Gastroesophageal sphincter (tissue), 3 donors: ENCODE measurements around the gene PPFIBP1.

Source experiments
- CTCF ChIP-seq, 4 experiments: fragments of 200-600 bp in 2 of 4; fragments of 450-650 bp in 2 of 4; sonication (generic) in 1 of 4; IDR thresholded peaks; one replicate each; pipeline ENCODE4 v1.5.1; 2017 to 2019; ENCODE audit warnings: antibody characterized with exemption in 4 of 4, mild to moderate bottlenecking in 2 of 4, moderate library complexity in 2 of 4
- EP300 ChIP-seq: sonication (generic); formaldehyde crosslinking; IDR thresholded peaks from one replicate; pipeline ENCODE4 v1.6.1; 2017; ENCODE audit warnings: antibody characterized with exemption, mild to moderate bottlenecking
- POLR2A ChIP-seq, 2 donors: fragments of 450-650 bp; IDR thresholded peaks; one replicate each; pipeline ENCODE4 v1.6.1; 2017; ENCODE audit warnings: antibody characterized with exemption in 2 of 2, mild to moderate bottlenecking in 2 of 2, moderate library complexity in 1 of 2
- POLR2AphosphoS5 ChIP-seq: sonication (generic); formaldehyde crosslinking; IDR thresholded peaks from one replicate; pipeline ENCODE4 v1.6.1; 2017; ENCODE audit warnings: antibody characterized with exemption

- TF ChIP-seq CTCF (IDR thresholded peaks at IDR 0.05) (no peak), EP300 (no peak), POLR2AphosphoS5 (no peak), POLR2A (IDR thresholded peaks at IDR 0.05) (no peak)
These were observed 15.1 kb upstream of the PPFIBP1 start for GRCh38 chr12:27508736-27509431.
